ENCODE results near the gene LIMCH1.

The LIMCH1 gene

GRCh38 chr4:41594432-41594831 is 56.5 kb downstream of the LIMCH1 start:
- Histone ChIP-seq H3K36me3 (ENCODE audit: insufficient read depth, low read length) (no peaks in the 10 kb centered on the region), H3K4me3 (ENCODE audit: low read depth in 1 of 2, low read length in 2 of 2) (no peak overlapping the region), H3K27ac (ENCODE audit: low read depth, low read length) (no peak overlapping the region), H3K9me3 (ENCODE audit: low read length) (no peaks in the 10 kb centered on the region), H3K27me3 (ENCODE audit: control insufficient read depth in 1 of 2, insufficient read depth in 2 of 2, low read length in 2 of 2) (no peaks in the 10 kb centered on the region), H3K9ac (ENCODE audit: low read length) (no peak overlapping the region), H3K4me1 (ENCODE audit: insufficient read depth, low read length) (peaks cover 14% of the 10 kb centered on the region)

- Histone ChIP-seq H3K4me1 (ENCODE audit: insufficient read depth, low read length) (peaks cover 8% of the 10 kb centered on the region), H3K27ac (ENCODE audit: low read depth, low read length) (no peak overlapping the region), H3K9ac (ENCODE audit: low read length) (no peak overlapping the region)
Observed at GRCh38 chr4:41597494-41597893, 59.5 kb downstream of the LIMCH1 start.

GRCh38 chr4:41598580-41598979 is 60.6 kb downstream of the LIMCH1 start:
- no peaks in the 10 kb centered on the region for H3K36me3 ChIP-seq (ENCODE audit: insufficient read depth, low read length)
- H3K9ac ChIP-seq (ENCODE audit: low read length) = no peak overlapping the region
- no peak overlapping the region for H3K4me3 ChIP-seq (ENCODE audit: low read depth in 1 of 2, low read length in 2 of 2)
- no peaks in the 10 kb centered on the region for H3K27me3 ChIP-seq (ENCODE audit: control insufficient read depth in 1 of 2, insufficient read depth in 2 of 2, low read length in 2 of 2)
- no peaks in the 10 kb centered on the region for H3K9me3 ChIP-seq (ENCODE audit: low read length)
- no peak overlapping the region for H3K27ac ChIP-seq (ENCODE audit: low read depth, low read length)
- H3K4me1 ChIP-seq (ENCODE audit: insufficient read depth, low read length) = peaks cover 8% of the 10 kb centered on the region

More at GRCh38 chr4:41597494-41597893, 59.5 kb downstream of the LIMCH1 start:
- H3K27me3 ChIP-seq (ENCODE audit: control insufficient read depth in 1 of 2, insufficient read depth in 2 of 2, low read length in 2 of 2) = no peaks in the 10 kb centered on the region
- H3K9me3 ChIP-seq (ENCODE audit: low read length) = no peaks in the 10 kb centered on the region
- H3K36me3 ChIP-seq (ENCODE audit: insufficient read depth, low read length) = no peaks in the 10 kb centered on the region
- H3K4me3 ChIP-seq (ENCODE audit: low read depth in 1 of 2, low read length in 2 of 2) = no peak overlapping the region

- Histone ChIP-seq H3K4me1 (ENCODE audit: insufficient read depth, low read length) (peaks cover 7% of the 10 kb centered on the region), H3K36me3 (ENCODE audit: insufficient read depth, low read length) (no peaks in the 10 kb centered on the region), H3K4me3 (ENCODE audit: low read depth in 1 of 2, low read length in 2 of 2) (no peak overlapping the region), H3K27me3 (ENCODE audit: control insufficient read depth in 1 of 2, insufficient read depth in 2 of 2, low read length in 2 of 2) (no peaks in the 10 kb centered on the region), H3K9ac (ENCODE audit: low read length) (no peak overlapping the region), H3K9me3 (ENCODE audit: low read length) (no peaks in the 10 kb centered on the region), H3K27ac (ENCODE audit: low read depth, low read length) (no peak overlapping the region)
Observed at GRCh38 chr4:41599192-41599786, 61.3 kb downstream of the LIMCH1 start.

- Histone ChIP-seq H3K4me3 (ENCODE audit: low read depth in 1 of 2, low read length in 2 of 2) (no peak overlapping the region), H3K36me3 (ENCODE audit: insufficient read depth, low read length) (no peaks in the 10 kb centered on the region), H3K4me1 (ENCODE audit: insufficient read depth, low read length) (no peaks in the 10 kb centered on the region), H3K9ac (ENCODE audit: low read length) (no peak overlapping the region), H3K9me3 (ENCODE audit: low read length) (no peaks in the 10 kb centered on the region), H3K27me3 (ENCODE audit: control insufficient read depth in 1 of 2, insufficient read depth in 2 of 2, low read length in 2 of 2) (no peaks in the 10 kb centered on the region), H3K27ac (ENCODE audit: low read depth, low read length) (no peak overlapping the region)
Observed at GRCh38 chr4:41600243-41600912, 62.4 kb downstream of the LIMCH1 start.

GRCh38 chr4:41601025-41601424 is 63.1 kb downstream of the LIMCH1 start:
- no peaks in the 10 kb centered on the region for H3K27me3 ChIP-seq (ENCODE audit: control insufficient read depth in 1 of 2, insufficient read depth in 2 of 2, low read length in 2 of 2)
- H3K27ac ChIP-seq (ENCODE audit: low read depth, low read length) = no peak overlapping the region
- H3K4me3 ChIP-seq (ENCODE audit: low read depth in 1 of 2, low read length in 2 of 2) = no peak overlapping the region
- H3K4me1 ChIP-seq (ENCODE audit: insufficient read depth, low read length) = no peaks in the 10 kb centered on the region
- H3K9me3 ChIP-seq (ENCODE audit: low read length) = no peaks in the 10 kb centered on the region
- no peaks in the 10 kb centered on the region for H3K36me3 ChIP-seq (ENCODE audit: insufficient read depth, low read length)
- no peak overlapping the region for H3K9ac ChIP-seq (ENCODE audit: low read length)

GRCh38 chr4:41602113-41602512 is 64.2 kb downstream of the LIMCH1 start:
- Histone ChIP-seq H3K9ac (ENCODE audit: low read length) (no peak overlapping the region), H3K4me3 (ENCODE audit: low read depth in 1 of 2, low read length in 2 of 2) (no peak overlapping the region), H3K4me1 (ENCODE audit: insufficient read depth, low read length) (no peaks in the 10 kb centered on the region), H3K9me3 (ENCODE audit: low read length) (no peaks in the 10 kb centered on the region), H3K36me3 (ENCODE audit: insufficient read depth, low read length) (no peaks in the 10 kb centered on the region), H3K27ac (ENCODE audit: low read depth, low read length) (no peak overlapping the region), H3K27me3 (ENCODE audit: control insufficient read depth in 1 of 2, insufficient read depth in 2 of 2, low read length in 2 of 2) (no peaks in the 10 kb centered on the region)

- Histone ChIP-seq H3K27ac (ENCODE audit: low read depth, low read length) (no peak overlapping the region), H3K4me1 (ENCODE audit: insufficient read depth, low read length) (no peaks in the 10 kb centered on the region)
Observed at GRCh38 chr4:41602886-41603498, 65.0 kb downstream of the LIMCH1 start.

GRCh38 chr4:41609851-41610250 is 71.9 kb downstream of the LIMCH1 start:
- Histone ChIP-seq H3K4me3 (ENCODE audit: low read depth in 1 of 2, low read length in 2 of 2) (no peak overlapping the region), H3K4me1 (ENCODE audit: insufficient read depth, low read length) (peaks cover 23% of the 10 kb centered on the region), H3K27me3 (ENCODE audit: control insufficient read depth in 1 of 2, insufficient read depth in 2 of 2, low read length in 2 of 2) (no peaks in the 10 kb centered on the region), H3K27ac (ENCODE audit: low read depth, low read length) (no peak overlapping the region), H3K36me3 (ENCODE audit: insufficient read depth, low read length) (no peaks in the 10 kb centered on the region), H3K9ac (ENCODE audit: low read length) (no peak overlapping the region), H3K9me3 (ENCODE audit: low read length) (no peaks in the 10 kb centered on the region)

More at GRCh38 chr4:41602886-41603498, 65.0 kb downstream of the LIMCH1 start:
- Histone ChIP-seq H3K4me3 (ENCODE audit: low read depth in 1 of 2, low read length in 2 of 2) (no peak overlapping the region), H3K9ac (ENCODE audit: low read length) (no peak overlapping the region), H3K9me3 (ENCODE audit: low read length) (no peaks in the 10 kb centered on the region), H3K27me3 (ENCODE audit: control insufficient read depth in 1 of 2, insufficient read depth in 2 of 2, low read length in 2 of 2) (no peaks in the 10 kb centered on the region), H3K36me3 (ENCODE audit: insufficient read depth, low read length) (no peaks in the 10 kb centered on the region)

- Histone ChIP-seq H3K36me3 (ENCODE audit: insufficient read depth, low read length) (no peaks in the 10 kb centered on the region), H3K27ac (ENCODE audit: low read depth, low read length) (no peak overlapping the region), H3K4me1 (ENCODE audit: insufficient read depth, low read length) (peaks cover 23% of the 10 kb centered on the region), H3K9ac (ENCODE audit: low read length) (no peak overlapping the region), H3K9me3 (ENCODE audit: low read length) (no peaks in the 10 kb centered on the region), H3K27me3 (ENCODE audit: control insufficient read depth in 1 of 2, insufficient read depth in 2 of 2, low read length in 2 of 2) (no peaks in the 10 kb centered on the region), H3K4me3 (ENCODE audit: low read depth in 1 of 2, low read length in 2 of 2) (no peak overlapping the region)
Observed at GRCh38 chr4:41610474-41610873, 72.5 kb downstream of the LIMCH1 start.

GRCh38 chr4:41611124-41611838 is 73.3 kb downstream of the LIMCH1 start:
- no peak overlapping the region for H3K27ac ChIP-seq (ENCODE audit: low read depth, low read length)
- H3K4me1 ChIP-seq (ENCODE audit: insufficient read depth, low read length) = peaks cover 23% of the 10 kb centered on the region
- H3K36me3 ChIP-seq (ENCODE audit: insufficient read depth, low read length) = no peaks in the 10 kb centered on the region
- no peak overlapping the region for H3K4me3 ChIP-seq (ENCODE audit: low read depth in 1 of 2, low read length in 2 of 2)
- H3K9ac ChIP-seq (ENCODE audit: low read length) = no peak overlapping the region
- H3K27me3 ChIP-seq (ENCODE audit: control insufficient read depth in 1 of 2, insufficient read depth in 2 of 2, low read length in 2 of 2) = no peaks in the 10 kb centered on the region
- no peaks in the 10 kb centered on the region for H3K9me3 ChIP-seq (ENCODE audit: low read length)

Data from muscle layer of colon (tissue), 2 donors.